Small intestine (tissue), 7 donors: ENCODE data around the gene LRRC45. TPM values are rescaled to one million over a fixed set of nuclear protein-coding genes. Genes with fewer than 3 reads are reported as not detected.

Source experiments
- DNase-seq, 2 donors: peaks; one replicate each; pipeline versions ENCODE4 v3.0.0 to v3.0.0-alpha.2; 2013
- FAIRE-seq: peaks from 2 replicates; lab custom pipeline; 2012; peaks lifted over from hg19 to GRCh38; lab: Jason Lieb, UNC
- H3K27ac ChIP-seq, 3 donors: one replicate each; pipeline ENCODE4 v1.5.1; 2013; ENCODE audit warnings: low read length in 2 of 3, mild to moderate bottlenecking in 2 of 3, control low read depth in 1 of 3, inconsistent platforms in 1 of 3, low read depth in 1 of 3, moderate library complexity in 1 of 3
- H3K27me3 ChIP-seq, 3 donors: one replicate each; pipeline ENCODE4 v1.6.1; 2013; ENCODE audit warnings: low read length in 3 of 3, inconsistent platforms in 1 of 3; ENCODE audit not compliant: control insufficient read depth in 3 of 3, insufficient read depth in 3 of 3
- H3K36me3 ChIP-seq, 3 donors: one replicate each; pipeline ENCODE4 v1.6.1; 2013; ENCODE audit warnings: low read length in 3 of 3, inconsistent platforms in 1 of 3, low read depth in 1 of 3, mild to moderate bottlenecking in 1 of 3, moderate library complexity in 1 of 3; ENCODE audit not compliant: control insufficient read depth in 3 of 3, insufficient read depth in 2 of 3
- H3K4me1 ChIP-seq, 3 donors: one replicate each; pipeline ENCODE4 v1.6.1; 2013; ENCODE audit warnings: low read length in 2 of 3, inconsistent platforms in 1 of 3, low read depth in 1 of 3, mild to moderate bottlenecking in 1 of 3, moderate library complexity in 1 of 3; ENCODE audit not compliant: control insufficient read depth in 3 of 3, insufficient read depth in 2 of 3
- H3K4me3 ChIP-seq, 3 donors: one replicate each; pipeline ENCODE4 v1.5.1; 2013; ENCODE audit warnings: low read length in 3 of 3, control low read depth in 1 of 3, inconsistent platforms in 1 of 3, low read depth in 1 of 3, mild to moderate bottlenecking in 1 of 3, moderate library complexity in 1 of 3
- H3K9me3 ChIP-seq, 2 donors: one replicate each; pipeline ENCODE4 v1.6.1; 2013; ENCODE audit warnings: low read depth in 1 of 2, low read length in 1 of 2; ENCODE audit not compliant: control insufficient read depth in 2 of 2, insufficient read depth in 1 of 2
- WGBS, 3 donors: extraction: QIAGEN DNeasy Blood & Tissue Kit; methylation state at CpG; one replicate each; pipeline ENCODE4 v1.1.7; 2013; 5-methylcytosine and 5-hydroxymethylcytosine counted together
- polyA plus RNA-seq, 4 donors: library from polyadenylated mRNA; stranded (reverse) in 3 of 4; unstranded in 1 of 4; fragments of 200-250 nt in 3 of 4; fragments of 120-200 nt in 1 of 4; gene quantifications; one replicate each; pipeline versions ENCODE4 v1.2.1 to v1.2.3, GENCODE V29; 2013
- donor health status: healthy with polysubstance abuse.
- donor health status: control.
- donor health status: control.
- donor health status: Bipolar disorder and iron deficiency.
- donor health status: healthy.

The LRRC45 gene
- polyA plus RNA-seq, 4 donors: 10.8 to 26.7 (median 16.4) TPM

DNA sequence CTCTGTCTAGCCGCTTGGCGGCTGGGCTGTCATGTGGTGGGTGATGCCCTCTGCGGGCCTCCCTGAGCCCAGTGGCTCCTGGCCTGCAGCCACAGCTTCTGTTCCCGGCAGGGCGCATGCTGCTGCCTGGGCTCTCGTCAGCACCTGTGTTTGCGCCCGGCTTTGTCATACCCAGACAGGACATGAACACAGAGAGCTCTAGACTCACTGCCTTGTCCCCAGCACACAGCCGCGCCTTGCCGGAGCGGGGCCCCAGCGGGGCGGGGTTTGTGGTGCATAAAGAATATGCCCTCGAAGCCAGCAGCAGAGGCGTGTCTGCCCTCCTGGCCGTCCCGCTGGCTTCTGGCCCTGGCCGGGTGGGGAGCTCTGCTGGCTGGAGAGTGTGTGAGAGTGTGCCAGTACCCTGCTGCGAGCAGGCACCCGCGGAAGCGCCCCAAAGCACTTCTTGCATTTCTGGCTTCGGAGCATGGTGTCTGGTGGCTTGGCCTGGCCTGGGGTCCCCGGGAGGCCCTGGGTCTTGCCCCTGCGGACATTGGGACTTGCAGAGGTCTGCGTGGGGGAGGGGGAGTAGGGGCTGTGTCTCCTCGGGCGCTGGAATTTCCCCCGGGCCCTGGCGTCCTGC is 31.3 kb upstream of the LRRC45 start:
- H3K36me3 ChIP-seq: peaks cover 0 to 74% (median 0%) of the 10 kb centered on the region in 3 donors
- H3K9me3 ChIP-seq: peaks cover 0 to 5% of the 10 kb centered on the region in 2 donors
- peaks cover 0 to 20% (median 4%) of the 10 kb centered on the region in 3 donors for H3K4me1 ChIP-seq
- peak overlapping the region; percentile 26 to 86 (median 38) for H3K27ac ChIP-seq
- DNase-seq: peak; percentile 84 to 94
- WGBS, 3 donors: 19 to 45% (median 22%) methylated on average over 29 to 31 of the region's 31 CpGs
- FAIRE-seq: no peak
- H3K4me3 ChIP-seq: no peak overlapping the region
- no peaks in the 10 kb centered on the region for H3K27me3 ChIP-seq

DNA sequence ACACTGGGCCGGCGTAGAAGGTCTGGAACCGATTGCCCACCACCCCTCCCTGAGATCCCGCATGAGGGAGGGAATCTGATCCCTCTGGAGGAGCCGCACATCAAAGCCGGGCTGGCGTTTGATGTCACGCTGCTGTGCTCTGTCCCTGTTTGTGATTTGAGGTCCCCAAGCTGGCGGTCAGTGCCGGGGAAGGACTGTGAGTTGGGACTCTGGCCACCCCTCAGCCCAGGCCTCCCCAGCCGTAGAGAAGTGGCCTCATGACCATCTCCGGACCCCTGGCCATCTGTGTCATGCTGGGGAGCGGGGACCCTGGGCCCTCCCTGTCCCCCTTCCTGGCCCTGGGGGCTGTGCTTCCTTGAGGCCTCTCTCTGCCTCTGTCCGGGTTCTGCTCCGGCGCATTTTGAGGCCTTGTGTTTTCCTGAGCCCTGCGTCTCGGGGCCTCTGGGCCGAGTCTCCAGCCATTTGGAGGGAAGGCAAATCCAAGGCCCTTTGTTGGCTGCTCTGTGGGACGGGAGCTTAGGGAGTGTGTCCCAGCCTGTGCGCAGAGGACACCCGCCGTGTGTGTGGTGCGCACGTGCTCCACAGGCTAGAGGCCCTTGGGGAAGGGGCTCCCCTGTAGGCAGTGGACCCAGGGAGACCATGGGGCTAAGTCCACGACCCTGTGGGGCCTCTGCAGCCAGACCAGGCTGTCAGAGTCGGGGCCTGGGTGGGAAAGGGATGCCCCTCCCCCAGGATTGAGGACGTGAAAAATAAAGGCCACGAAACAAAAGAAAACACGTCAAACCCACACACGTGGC is 30.6 kb upstream of the LRRC45 start:
- peaks cover 0 to 71% (median 0%) of the 10 kb centered on the region in 3 donors for H3K36me3 ChIP-seq
- peaks cover 0 to 20% (median 4%) of the 10 kb centered on the region in 3 donors for H3K4me1 ChIP-seq
- DNase-seq (no peak), FAIRE-seq (no peak)
- no peaks in the 10 kb centered on the region for H3K27me3 ChIP-seq
- WGBS, 3 donors: 45 to 70% (median 63%) methylated on average over 31 of the region's 31 CpGs
- H3K27ac ChIP-seq: peak overlapping the region in 2 of 3 donors; percentile 8 to 26
- H3K4me3 ChIP-seq: no peak overlapping the region
- H3K9me3 ChIP-seq: peaks cover 0 to 5% of the 10 kb centered on the region in 2 donors

DNA sequence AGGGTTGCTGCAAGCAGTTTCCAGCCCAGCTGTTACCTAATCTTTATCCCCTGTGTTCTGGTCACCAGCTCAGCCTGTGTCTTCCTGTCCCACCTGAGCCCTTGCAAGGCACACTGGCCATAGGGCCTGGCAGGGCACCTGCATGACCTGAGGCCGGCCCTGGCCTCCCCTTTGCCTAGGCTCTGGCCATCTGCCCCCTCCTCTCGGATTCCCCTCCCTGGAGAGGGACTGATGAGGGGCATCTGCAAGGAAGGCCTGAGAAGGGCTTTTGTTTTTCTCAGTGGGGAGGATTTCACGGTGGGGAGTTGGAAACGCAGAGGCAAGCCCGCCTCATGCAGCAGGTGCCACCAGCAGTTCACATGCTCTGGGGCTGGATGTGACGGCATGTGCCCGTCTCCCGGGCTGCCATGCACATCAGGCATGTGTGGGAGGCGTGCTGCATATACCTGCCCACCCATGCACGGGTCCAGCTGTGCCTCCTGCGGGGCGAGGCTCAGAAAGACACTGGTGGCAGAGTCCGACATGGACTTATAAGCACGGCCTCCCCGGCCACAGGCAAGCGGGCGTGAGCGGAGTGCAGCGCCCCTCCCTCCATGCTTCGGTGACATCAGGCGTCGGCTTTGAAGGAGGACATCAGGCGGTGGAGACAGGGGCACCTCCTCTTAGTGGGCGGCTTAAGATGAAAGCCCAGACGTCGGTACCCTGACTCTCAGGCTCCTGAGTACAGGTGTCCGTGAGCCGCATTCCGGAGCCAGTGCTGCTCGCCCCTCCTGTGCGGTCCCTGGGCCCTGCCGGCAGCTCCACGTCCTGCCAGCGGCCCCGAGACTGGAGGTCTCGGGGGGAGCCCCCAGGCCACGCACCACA is 29.1 kb upstream of the LRRC45 start:
- FAIRE-seq: no peak
- no peak overlapping the region for H3K27ac ChIP-seq
- no peak overlapping the region for H3K4me3 ChIP-seq
- H3K36me3 ChIP-seq: peaks cover 0 to 70% (median 0%) of the 10 kb centered on the region in 3 donors
- peaks cover 0 to 20% (median 4%) of the 10 kb centered on the region in 3 donors for H3K4me1 ChIP-seq
- peaks cover 0 to 5% of the 10 kb centered on the region in 2 donors for H3K9me3 ChIP-seq
- H3K27me3 ChIP-seq: no peaks in the 10 kb centered on the region
- WGBS, 3 donors: 92 to 93% (median 92%) methylated on average over 37 of the region's 37 CpGs
- no peak for DNase-seq

GRCh38 chr17:81994593-81995462 is 28.3 kb upstream of the LRRC45 start:
- no peak for FAIRE-seq
- Histone ChIP-seq H3K36me3 (peaks cover 0 to 69% (median 0%) of the 10 kb centered on the region in 3 donors), H3K9me3 (peaks cover 0 to 5% of the 10 kb centered on the region in 2 donors), H3K27me3 (no peaks in the 10 kb centered on the region), H3K4me3 (no peak overlapping the region), H3K4me1 (peaks cover 0 to 24% (median 4%) of the 10 kb centered on the region in 3 donors), H3K27ac (no peak overlapping the region)
- no peak for DNase-seq
- 86 to 90% (median 87%) methylated on average over 33 to 39 of the region's 39 CpGs for WGBS, 3 donors

DNA sequence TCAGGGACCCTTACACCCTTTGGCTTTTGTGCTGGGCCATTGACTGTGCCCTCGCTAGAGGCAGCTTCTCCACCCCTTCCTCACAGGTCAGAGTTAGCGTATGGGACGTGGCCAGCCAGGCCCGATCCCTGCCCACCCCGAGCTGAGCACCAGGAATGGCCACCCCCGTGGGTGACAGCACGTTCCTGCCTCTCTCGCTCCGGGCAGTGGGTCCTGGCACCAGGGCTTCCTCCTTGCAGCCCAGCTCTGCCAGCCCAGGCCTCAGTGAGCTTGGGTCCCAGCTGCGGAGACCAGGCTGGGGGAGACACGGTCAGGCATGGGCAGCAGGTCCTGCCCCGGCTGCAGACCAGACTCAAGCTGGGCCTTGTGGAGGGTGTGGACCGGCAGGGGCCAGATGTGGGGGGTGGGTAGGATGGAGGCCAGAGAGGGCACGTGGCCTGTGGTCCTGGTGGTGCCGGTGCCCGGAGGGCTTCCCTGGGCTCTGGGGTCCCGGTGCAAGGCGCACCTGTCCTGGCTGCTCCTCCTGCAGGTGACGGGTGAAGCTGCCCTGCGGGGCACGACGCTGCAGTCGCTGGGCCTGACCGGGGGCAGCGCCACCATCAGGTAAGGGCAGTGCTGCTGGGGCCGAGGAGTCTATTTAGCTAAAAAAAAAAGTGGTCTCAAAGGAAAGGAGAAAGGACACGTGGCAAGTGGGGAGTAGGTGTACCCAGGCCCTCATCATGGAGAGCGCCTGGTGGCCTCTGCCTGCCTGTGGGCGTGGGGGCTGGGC is 27.5 kb upstream of the LRRC45 start:
- H3K36me3 ChIP-seq: peaks cover 0 to 65% (median 0%) of the 10 kb centered on the region in 3 donors
- H3K9me3 ChIP-seq: peaks cover 0 to 2% of the 10 kb centered on the region in 2 donors
- DNase-seq (no peak), FAIRE-seq (no peak)
- 94 to 97% (median 95%) methylated on average over 28 to 29 of the region's 29 CpGs for WGBS, 3 donors
- H3K27me3 ChIP-seq: no peaks in the 10 kb centered on the region
- H3K27ac ChIP-seq: no peak overlapping the region
- H3K4me1 ChIP-seq: peaks cover 0 to 32% (median 6%) of the 10 kb centered on the region in 3 donors
- no peak overlapping the region for H3K4me3 ChIP-seq

- no peak for DNase-seq
- WGBS, 3 donors: 89 to 93% (median 92%) methylated on average over 20 to 28 of the region's 28 CpGs
- peaks cover 0 to 59% (median 0%) of the 10 kb centered on the region in 3 donors for H3K36me3 ChIP-seq
- peaks cover 0 to 34% (median 4%) of the 10 kb centered on the region in 3 donors for H3K4me1 ChIP-seq
- H3K27ac ChIP-seq: no peak overlapping the region
- no peak overlapping the region for H3K4me3 ChIP-seq
- no peaks in the 10 kb centered on the region for H3K27me3 ChIP-seq
- FAIRE-seq: no peak
- no peaks in the 10 kb centered on the region for H3K9me3 ChIP-seq
These were observed 26.8 kb upstream of the LRRC45 start for GRCh38 chr17:81996232-81996756.
